H1 (cell line): ENCODE measurements around the gene CAMKK2. TPM values are rescaled to one million over a fixed set of nuclear protein-coding genes. Genes with fewer than 3 reads are reported as not detected.

Source experiments
- CTCF ChIA-PET: fragments of 300-600 bp; sonication (Branson Sonifier 250); formaldehyde crosslinking; loops from one replicate; lab custom pipeline; 2021; ENCODE audit not compliant: partially characterized antibody; lab: Charles Lee
- POLR2A ChIA-PET: fragments of 300-600 bp; sonication (Branson Sonifier 250); formaldehyde crosslinking; loops from one replicate; lab custom pipeline; 2021; ENCODE audit warnings: inconsistent platforms; ENCODE audit not compliant: partially characterized antibody; lab: Charles Lee
- DNase-seq, 2 experiments: peaks; one replicate each; pipeline versions ENCODE4 v3.0.0 to v3.0.0-alpha.2; 2010 to 2022; ENCODE audit warnings: low spot score in 2 of 2, low read depth in 1 of 2, mixed read lengths in 1 of 2
- FAIRE-seq: peaks from 2 replicates; lab custom pipeline; 2011; peaks lifted over from hg19 to GRCh38; lab: Jason Lieb, UNC
- H2AFZ ChIP-seq: 2 replicates; pipeline ENCODE4 v1.8.1; 2012; ENCODE audit warnings: low read length, inconsistent platforms
- H2AK5ac ChIP-seq: 2 replicates; pipeline ENCODE4 v1.6.1; 2013; ENCODE audit warnings: low read depth, low read length
- H2BK120ac ChIP-seq: replicated peaks from 2 replicates; pipeline ENCODE3; 2013; ENCODE audit warnings: low read depth, low read length, inconsistent platforms
- H2BK12ac ChIP-seq: 2 replicates; pipeline ENCODE4 v1.6.1; 2013; ENCODE audit warnings: low read depth, low read length
- H2BK15ac ChIP-seq: 2 replicates; pipeline ENCODE4 v1.6.1; 2013; ENCODE audit warnings: low read length
- H2BK20ac ChIP-seq: 2 replicates; pipeline ENCODE4 v1.6.1; 2013; ENCODE audit warnings: low read length
- H2BK5ac ChIP-seq: 2 replicates; pipeline ENCODE4 v1.6.1; 2013; ENCODE audit warnings: low read depth, low read length
- H3K14ac ChIP-seq: 2 replicates; pipeline ENCODE4 v1.6.1; 2013; ENCODE audit warnings: inconsistent platforms; ENCODE audit not compliant: insufficient read length
- H3K18ac ChIP-seq: 2 replicates; pipeline ENCODE4 v1.6.1; 2013; ENCODE audit warnings: low read length; ENCODE audit errors: extremely low read depth
- H3K23ac ChIP-seq: 2 replicates; pipeline ENCODE4 v1.6.1; 2013; ENCODE audit warnings: inconsistent platforms; ENCODE audit not compliant: insufficient read length
- H3K23me2 ChIP-seq: 2 replicates; pipeline ENCODE4 v1.6.1; 2013; ENCODE audit warnings: low read depth, low read length
- H3K27ac ChIP-seq: 2 replicates; pipeline ENCODE4 v1.6.1; 2011; ENCODE audit warnings: low read depth, low read length, inconsistent platforms
- H3K27me3 ChIP-seq, 4 experiments: replicated peaks in 1 of 4; 1 replicate in 1 of 4; 2 replicates in 3 of 4; pipeline versions ENCODE4 v1.6.1 to v1.8.1; 2011 to 2013; ENCODE audit warnings: low read length in 3 of 4, mild to moderate bottlenecking in 3 of 4, inconsistent platforms in 2 of 4, mixed read lengths in 2 of 4, moderate library complexity in 1 of 4; ENCODE audit not compliant: control insufficient read depth in 3 of 4, insufficient read depth in 3 of 4; ENCODE audit errors: extremely low read depth in 1 of 4
- H3K36me3 ChIP-seq, 4 experiments: 2 replicates each; pipeline versions ENCODE4 v1.6.1 to v1.8.1; 2011 to 2013; ENCODE audit warnings: mild to moderate bottlenecking in 4 of 4, low read length in 3 of 4, moderate library complexity in 2 of 4, control low read depth in 1 of 4, inconsistent platforms in 1 of 4; ENCODE audit not compliant: insufficient read depth in 4 of 4, control insufficient read depth in 2 of 4
- H3K4ac ChIP-seq: replicated peaks from 2 replicates; pipeline ENCODE3; 2013; ENCODE audit warnings: low read length, low read depth, mixed read lengths, inconsistent platforms; ENCODE audit not compliant: insufficient read length
- H3K4me1 ChIP-seq, 4 experiments: replicated peaks in 1 of 4; 1 replicate in 1 of 4; 2 replicates in 3 of 4; pipeline versions ENCODE4 v1.6.1 to v1.8.1; 2011 to 2013; ENCODE audit warnings: low read length in 3 of 4, inconsistent platforms in 2 of 4, mixed read lengths in 1 of 4; ENCODE audit not compliant: insufficient read depth in 4 of 4, control insufficient read depth in 3 of 4
- H3K4me2 ChIP-seq, 2 experiments: 2 replicates each; pipeline versions ENCODE4 v1.6.1 to v1.8.1; 2011 to 2013; ENCODE audit warnings: low read depth in 2 of 2, low read length in 2 of 2, control low read depth in 1 of 2, inconsistent platforms in 1 of 2, mild to moderate bottlenecking in 1 of 2; ENCODE audit not compliant: insufficient read depth in 1 of 2
- H3K4me3 ChIP-seq, 4 experiments: fragments of 200-600, 300-600 bp in 1 of 4; sonication (generic), shearing (Covaris generic), sonication (Bioruptor Twin) in 1 of 4; 2 replicates each; pipeline versions ENCODE4 v1.5.1 to v1.8.1; 2011 to 2016; ENCODE audit warnings: low read length in 4 of 4, low read depth in 3 of 4, control low read depth in 2 of 4, inconsistent platforms in 2 of 4, mild to moderate bottlenecking in 2 of 4, mixed read lengths in 1 of 4, moderate library complexity in 1 of 4; ENCODE audit not compliant: insufficient read depth in 2 of 4; ENCODE audit errors: extremely low read depth in 1 of 4
- H3K56ac ChIP-seq: replicated peaks from 2 replicates; pipeline ENCODE3; 2013; ENCODE audit warnings: low read depth, mild to moderate bottlenecking, mixed read lengths, low read length, inconsistent platforms; ENCODE audit not compliant: insufficient read length
- H3K79me1 ChIP-seq: 2 replicates; pipeline ENCODE4 v1.6.1; 2013; ENCODE audit warnings: low read depth, low read length, control low read depth
- H3K79me2 ChIP-seq, 2 experiments: 2 replicates each; pipeline versions ENCODE4 v1.6.1 to v1.8.1; 2012 to 2013; ENCODE audit warnings: low read length in 2 of 2, mild to moderate bottlenecking in 2 of 2, inconsistent platforms in 1 of 2; ENCODE audit not compliant: insufficient read depth in 2 of 2, control insufficient read depth in 1 of 2
- H3K9ac ChIP-seq, 4 experiments: replicated peaks in 1 of 4; 1 replicate in 1 of 4; 2 replicates in 3 of 4; pipeline versions ENCODE4 v1.6.1 to v1.8.1; 2011 to 2013; ENCODE audit warnings: low read depth in 3 of 4, low read length in 3 of 4, control low read depth in 2 of 4, mild to moderate bottlenecking in 2 of 4, moderate library complexity in 2 of 4, inconsistent platforms in 1 of 4; ENCODE audit errors: extremely low read depth in 1 of 4
- H3K9me3 ChIP-seq, 2 experiments: 2 replicates each; pipeline versions ENCODE4 v1.6.1 to v1.8.1; 2012 to 2013; ENCODE audit warnings: mild to moderate bottlenecking in 2 of 2, moderate library complexity in 2 of 2, control low read depth in 1 of 2, inconsistent platforms in 1 of 2, low read depth in 1 of 2, low read length in 1 of 2, mixed read lengths in 1 of 2; ENCODE audit not compliant: insufficient read depth in 2 of 2
- H4K20me1 ChIP-seq, 2 experiments: replicated peaks in 1 of 2; 2 replicates each; pipeline versions ENCODE3 to v1.8.1; 2011 to 2013; ENCODE audit warnings: inconsistent platforms in 2 of 2, low read length in 2 of 2, mild to moderate bottlenecking in 1 of 2; ENCODE audit not compliant: insufficient read depth in 2 of 2, control insufficient read depth in 1 of 2
- H4K5ac ChIP-seq: 2 replicates; pipeline ENCODE4 v1.6.1; 2013; ENCODE audit warnings: low read length, low read depth, mixed read lengths, inconsistent platforms; ENCODE audit not compliant: insufficient read length
- H4K8ac ChIP-seq: 2 replicates; pipeline ENCODE4 v1.8.0; 2013; ENCODE audit warnings: mild to moderate bottlenecking, moderate library complexity, low read length, inconsistent platforms; ENCODE audit not compliant: insufficient read depth; ENCODE audit errors: extremely low read depth
- H4K91ac ChIP-seq: replicated peaks from 2 replicates; pipeline ENCODE3; 2013; ENCODE audit warnings: low read length, mixed read lengths, inconsistent platforms; ENCODE audit not compliant: insufficient read length
- BACH1 ChIP-seq: IDR thresholded peaks from 2 replicates; pipeline ENCODE4 v1.6.1; 2012; ENCODE audit warnings: low read length, improper control_type of control experiment
- CBX8 ChIP-seq: fragments of 300-800, 300-1000 bp; sonication (generic); IDR thresholded peaks from 2 replicates; pipeline ENCODE4 v1.7.1; 2016; ENCODE audit warnings: low read depth, low read length, borderline replicate concordance
- CHD1 ChIP-seq: IDR thresholded peaks from 2 replicates; pipeline ENCODE4 v1.6.1; 2012; ENCODE audit warnings: low read depth, low read length, improper control_type of control experiment
- CTBP2 ChIP-seq: IDR thresholded peaks from 2 replicates; pipeline ENCODE4 v1.7.0; 2011; ENCODE audit warnings: borderline replicate concordance, mild to moderate bottlenecking, moderate library complexity, mixed read lengths, low read length; ENCODE audit not compliant: insufficient read depth, insufficient read length
- HDAC6 ChIP-seq: IDR thresholded peaks from one replicate; pipeline ENCODE4 v1.7.1; 2012; ENCODE audit warnings: low read depth, mild to moderate bottlenecking, inconsistent platforms, low read length, moderate library complexity
- KDM5A ChIP-seq: fragments of 200-600 bp; IDR thresholded peaks from 2 replicates; pipeline ENCODE4 v1.7.1; 2012; ENCODE audit warnings: mild to moderate bottlenecking, low read length, inconsistent platforms, mixed read lengths
- MAX ChIP-seq: IDR thresholded peaks from 2 replicates; pipeline ENCODE4 v1.6.1; 2012; ENCODE audit warnings: inconsistent platforms
- POLR2A ChIP-seq, 2 experiments: IDR thresholded peaks; 1 replicate in 1 of 2; 2 replicates in 1 of 2; pipeline ENCODE4 v1.6.1; 2011; ENCODE audit warnings: low read depth in 2 of 2, low read length in 2 of 2, mild to moderate bottlenecking in 2 of 2; ENCODE audit errors: control extremely low read depth in 1 of 2
- RAD21 ChIP-seq, 2 experiments: IDR thresholded peaks in 1 of 2; conservative IDR thresholded peaks in 1 of 2; 2 replicates each; pipeline ENCODE4 v1.6.1; 2011; ENCODE audit warnings: low read depth in 2 of 2, low read length in 2 of 2, improper control_type of control experiment in 1 of 2, inconsistent platforms in 1 of 2, mild to moderate bottlenecking in 1 of 2, moderate library complexity in 1 of 2
- RFX5 ChIP-seq: IDR thresholded peaks from 2 replicates; pipeline ENCODE4 v1.6.1; 2011; ENCODE audit warnings: low read depth, low read length, improper control_type of control experiment, borderline replicate concordance
- SIRT6 ChIP-seq: IDR thresholded peaks from one replicate; pipeline ENCODE4 v1.7.1; 2012; ENCODE audit warnings: low read length, inconsistent platforms
- SP1 ChIP-seq: IDR thresholded peaks from 2 replicates; pipeline ENCODE4 v1.6.1; 2011; ENCODE audit warnings: low read depth, low read length
- SP4 ChIP-seq: IDR thresholded peaks from 2 replicates; pipeline ENCODE4 v1.6.1; 2012; ENCODE audit warnings: low read length, inconsistent platforms
- USF2 ChIP-seq: IDR thresholded peaks from 2 replicates; pipeline ENCODE4 v1.6.1; 2011; ENCODE audit warnings: low read length, improper control_type of control experiment
- WGBS, 2 experiments: shearing (Covaris generic) in 1 of 2; methylation state at CpG; one replicate each; pipeline versions ENCODE4 v1.1.6 to v1.1.7; 2013 to 2015; ENCODE audit warnings: low lambda C conversion rate in 2 of 2, mixed read lengths in 2 of 2, inconsistent platforms in 1 of 2, low coverage in 1 of 2, missing lambda C conversion rate in 1 of 2; ENCODE audit not compliant: insufficient replicate concordance in 2 of 2, insufficient coverage in 1 of 2, insufficient read length in 1 of 2; ENCODE audit errors: extremely low coverage in 1 of 2, missing lambda C conversion rate in 1 of 2; 5-methylcytosine and 5-hydroxymethylcytosine counted together
- polyA plus RNA-seq, 7 experiments: library from polyadenylated mRNA; depleted of rRNA in 3 of 7; stranded (reverse) in 5 of 7; unstranded in 2 of 7; fragments of >200 nt in 5 of 7; fragments of 200-250 nt in 2 of 7; gene quantifications; 1 replicate in 5 of 7; 2 replicates in 1 of 7; 4 replicates in 1 of 7; pipeline versions ENCODE4 v1.2.1 to v1.2.3, GENCODE V29; 2011 to 2013; ENCODE audit warnings: missing spikeins in 2 of 7, mixed read lengths in 2 of 7
- total RNA-seq: library from RNA; stranded (reverse); fragmentation: NEBNext Ultra II Directional; extraction: Animal tissue kit (Norgen Biotek cat#: 25700); gene quantifications from 2 replicates; pipeline ENCODE4 v1.2.1, GENCODE V29; 2021

The CAMKK2 gene
- total and polyA plus RNA-seq, 2 of the 8 experiments (the other 6 are each of a cell fraction or from before 2014, with no cell fraction given): 29.6 to 30.6 TPM

GRCh38 chr12:121264135-121264534, 32.4 kb downstream of the CAMKK2 start:
- CTCF ChIA-PET: no interaction called here
- Histone ChIP-seq H3K79me2 (no peaks in the 10 kb centered on the region), H3K23ac (no peak overlapping the region), H3K27me3 (no peaks in the 10 kb centered on the region), H4K91ac (no peak overlapping the region), H3K18ac (no peak overlapping the region), H2BK5ac (no peak overlapping the region), H3K27ac (no peak overlapping the region), H4K5ac (no peak overlapping the region), H2BK120ac (no peak overlapping the region), H3K9me3 (no peaks in the 10 kb centered on the region), H4K20me1 (no peaks in the 10 kb centered on the region), H2AK5ac (no peak overlapping the region), H3K79me1 (no peaks in the 10 kb centered on the region), H2BK15ac (no peak overlapping the region), H3K9ac (no peak overlapping the region), H3K4me3 (no peak overlapping the region), H2BK12ac (no peak overlapping the region), H4K8ac (no peak overlapping the region), H3K4me1 (no peaks in the 10 kb centered on the region), H3K36me3 (peaks cover 4 to 23% (median 9%) of the 10 kb centered on the region in 4 experiments; a peak in 6 of 8 replicates), H3K56ac (no peak overlapping the region), H2AFZ (no peak overlapping the region), H3K14ac (no peak overlapping the region), H3K4ac (no peak overlapping the region), H3K4me2 (no peak overlapping the region), H3K23me2 (no peaks in the 10 kb centered on the region), H2BK20ac (no peak overlapping the region)
- FAIRE-seq: no peak
- WGBS, 2 experiments: 97% methylated on average over 8 of the region's 8 CpGs; no CpG with 5 or more reads in 1 of the 2 experiments
- no peak for DNase-seq
- POLR2A ChIA-PET: interaction anchor here (0.6 kb wide), 1 partner anchor 46 kb away, joined by 4 read pairs; no protein-coding TSS in a partner anchor
- TF ChIP-seq POLR2A (IDR thresholded peaks at IDR 0.05; ENCODE audit: control extremely low read depth in 1 of 2, low read depth in 2 of 2, low read length in 2 of 2) (no peak), SIRT6 (no peak), USF2 (no peak), BACH1 (no peak), SP1 (no peak), SP4 (no peak), RAD21 (IDR thresholded peaks at IDR 0.05 in 1 of 2, conservative IDR thresholded peaks at IDR 0.05 in 1 of 2; ENCODE audit: low read depth in 2 of 2, low read length in 2 of 2) (no peak), RFX5 (no peak), MAX (no peak), KDM5A (no peak), HDAC6 (no peak), CTBP2 (no peak), CBX8 (no peak), CHD1 (no peak)
